B cell (primary cell): ENCODE results near the gene EFL1. TPM values are rescaled to one million over a fixed set of nuclear protein-coding genes. Genes with fewer than 3 reads are reported as not detected.

Source experiments
- ATAC-seq: fragments of 200-7000 bp; cut with Tn5 transposase; one replicate; pipeline ENCODE4 v1.10.0; 2021; ENCODE audit warnings: low read depth, mild to moderate bottlenecking, moderate number of reproducible peaks, moderate library complexity
- CTCF ChIA-PET: fragments of 350-600 bp; sonication (Branson Sonifier 250); formaldehyde crosslinking; loops from one replicate; lab custom pipeline; 2021; ENCODE audit warnings: antibody characterized with exemption, inconsistent platforms; lab: Charles Lee
- POLR2A ChIA-PET: fragments of 350-600 bp; sonication (Branson Sonifier 250); formaldehyde crosslinking; loops from one replicate; lab custom pipeline; 2021; ENCODE audit warnings: antibody characterized with exemption; lab: Charles Lee
- DNase-seq: peaks from one replicate; pipeline ENCODE4 v3.0.0; 2013
- H2AFZ ChIP-seq: 2 replicates; pipeline ENCODE4 v1.6.1; 2012; ENCODE audit warnings: mild to moderate bottlenecking, low read depth, low read length; ENCODE audit not compliant: insufficient read depth, poor library complexity, severe bottlenecking
- H3K27ac ChIP-seq, 2 donors: 1 replicate in 1 of 2; 2 replicates in 1 of 2; pipeline ENCODE4 v1.5.1; 2012 to 2013; ENCODE audit warnings: low read length in 2 of 2, mild to moderate bottlenecking in 2 of 2, moderate library complexity in 1 of 2
- H3K27me3 ChIP-seq, 4 experiments: fragments of 200-600 bp in 1 of 4; sonication (generic) in 1 of 4; replicated peaks in 1 of 4; 1 replicate in 2 of 4; 2 replicates in 2 of 4; pipeline versions ENCODE4 v1.6.1 to v1.7.0; 2013 to 2016; ENCODE audit warnings: low read length in 3 of 4, mild to moderate bottlenecking in 2 of 4, mixed read lengths in 1 of 4, moderate library complexity in 1 of 4; ENCODE audit not compliant: insufficient read depth in 4 of 4, control insufficient read depth in 3 of 4; ENCODE audit errors: control extremely low read depth in 1 of 4
- H3K36me3 ChIP-seq, 2 experiments: replicated peaks in 1 of 2; 1 replicate in 1 of 2; 2 replicates in 1 of 2; pipeline versions ENCODE4 v1.6.1 to v1.7.1; 2013; ENCODE audit warnings: low read length in 1 of 2; ENCODE audit not compliant: insufficient read depth in 2 of 2, control insufficient read depth in 1 of 2; ENCODE audit errors: control extremely low read depth in 1 of 2, extremely low read depth in 1 of 2
- H3K4me1 ChIP-seq, 2 donors: fragments of 200-600 bp in 1 of 2; sonication (generic) in 1 of 2; 1 replicate in 1 of 2; 2 replicates in 1 of 2; pipeline versions ENCODE4 v1.5.1 to v1.6.1; 2013 to 2017; ENCODE audit warnings: low read length in 2 of 2; ENCODE audit not compliant: control insufficient read depth in 2 of 2, insufficient read depth in 2 of 2
- H3K4me2 ChIP-seq: replicated peaks from 2 replicates; pipeline ENCODE3; 2012; ENCODE audit warnings: mild to moderate bottlenecking, low read depth, low read length; ENCODE audit not compliant: poor library complexity, severe bottlenecking
- H3K4me3 ChIP-seq, 5 experiments: fragments of 200-600 bp in 1 of 5; sonication (generic) in 1 of 5; 1 replicate in 3 of 5; 2 replicates in 2 of 5; pipeline versions ENCODE4 v1.5.1 to v1.7.0; 2011 to 2016; ENCODE audit warnings: low read length in 4 of 5, mild to moderate bottlenecking in 4 of 5, low read depth in 2 of 5, control low read depth in 1 of 5, moderate library complexity in 1 of 5; ENCODE audit not compliant: insufficient read depth in 1 of 5; ENCODE audit errors: control extremely low read depth in 1 of 5, extremely low read depth in 1 of 5
- H3K79me2 ChIP-seq: fragments of 200-600 bp; sonication (generic); one replicate; pipeline ENCODE4 v1.6.0; 2016; ENCODE audit warnings: low read length; ENCODE audit not compliant: control insufficient read depth, insufficient read depth
- H3K9ac ChIP-seq: fragments of 200-600 bp; sonication (generic); 2 replicates; pipeline ENCODE4 v1.6.1; 2017; ENCODE audit warnings: mild to moderate bottlenecking, low read length, moderate library complexity
- H3K9me3 ChIP-seq, 3 donors: one replicate each; pipeline versions ENCODE4 v1.6.1 to v1.7.1; 2013; ENCODE audit warnings: low read length in 2 of 3; ENCODE audit not compliant: control insufficient read depth in 2 of 3, insufficient read depth in 1 of 3; ENCODE audit errors: control extremely low read depth in 1 of 3
- H4K20me1 ChIP-seq: 2 replicates; pipeline ENCODE4 v1.6.0; 2012; ENCODE audit warnings: mild to moderate bottlenecking, low read length; ENCODE audit not compliant: insufficient read depth, control insufficient read depth, poor library complexity, severe bottlenecking
- H3K27ac Mint-ChIP-seq: one replicate; pipeline ENCODE4 v1.8.0; 2021; ENCODE audit warnings: mixed read lengths
- H3K27me3 Mint-ChIP-seq: one replicate; pipeline ENCODE4 v1.8.0; 2021; ENCODE audit warnings: mixed read lengths
- H3K4me1 Mint-ChIP-seq: one replicate; pipeline ENCODE4 v1.8.0; 2021; ENCODE audit warnings: mixed read lengths
- H3K4me3 Mint-ChIP-seq: one replicate; pipeline ENCODE4 v1.8.0; 2021; ENCODE audit warnings: mixed read lengths
- H3K9me3 Mint-ChIP-seq: one replicate; pipeline ENCODE4 v1.8.0; 2022; ENCODE audit warnings: mixed read lengths; ENCODE audit not compliant: insufficient read depth
- EZH2 ChIP-seq: IDR thresholded peaks from 2 replicates; pipeline ENCODE4 v1.6.1; 2012; ENCODE audit warnings: borderline replicate concordance, low read depth, mild to moderate bottlenecking, moderate library complexity, low read length; ENCODE audit not compliant: insufficient read depth, poor library complexity, severe bottlenecking
- WGBS: methylation state at CpG from one replicate; pipeline ENCODE4 v1.1.5; 2013; ENCODE audit warnings: missing lambda C conversion rate; ENCODE audit not compliant: insufficient coverage; 5-methylcytosine and 5-hydroxymethylcytosine counted together
- intact Hi-C: fragments of 100-400 bp; cut with micrococcal nuclease; formaldehyde crosslinking; loops from one replicate; pipeline ENCODE4 v1.10.0; 2022
- polyA plus RNA-seq: library from polyadenylated mRNA; depleted of rRNA; stranded (reverse); fragments of >200 nt; gene quantifications from 2 replicates; pipeline ENCODE4 v1.2.3, GENCODE V29; 2012
- total RNA-seq, 2 donors: library from RNA; stranded (reverse); fragments of 120-200 nt in 1 of 2; gene quantifications; 1 replicate in 1 of 2; 2 replicates in 1 of 2; pipeline versions ENCODE4 v1.2.3 to v1.2.4, GENCODE V29; 2013 to 2022
- TF ChIP-seq, protein P1 (sequence below): fragments of 200-600 bp; IDR thresholded peaks from one replicate; pipeline ENCODE4 v1.8.0; 2022; ENCODE audit warnings: antibody characterized with exemption, mild to moderate bottlenecking

The EFL1 gene
- total and polyA plus RNA-seq, 2 donors (not counting 1 experiment from before 2014, with no cell fraction given), result 8.2 to 25.8 TPM

DNA sequence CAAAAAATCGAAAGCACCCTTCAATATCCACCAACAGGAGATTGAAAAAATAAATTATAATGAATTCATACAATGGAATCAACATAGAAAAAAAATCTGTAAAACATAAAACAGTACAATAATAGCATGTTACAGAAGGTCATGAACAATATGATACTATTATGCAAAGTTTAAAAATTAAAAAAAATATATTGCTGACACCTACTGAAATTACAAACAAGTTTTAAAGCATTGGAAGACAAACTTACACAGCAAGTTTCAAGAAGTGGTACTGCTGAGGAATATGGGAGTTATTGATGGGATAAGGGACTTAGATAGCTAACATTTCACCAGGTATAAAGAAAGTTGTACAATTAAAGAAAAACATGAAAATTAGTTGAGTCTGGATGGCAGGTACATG is 89.4 kb downstream of the EFL1 start:
- Histone ChIP-seq H3K4me3 (no peak overlapping the region), H3K36me3 (peaks cover 0 to 3% of the 10 kb centered on the region in 2 experiments), H3K4me2 (no peak overlapping the region), H4K20me1 (peaks cover 16% of the 10 kb centered on the region), H3K9ac (no peak overlapping the region), H3K9me3 (no peaks in the 10 kb centered on the region), H3K4me1 (no peaks in the 10 kb centered on the region), H3K79me2 (no peaks in the 10 kb centered on the region), H2AFZ (no peak overlapping the region), H3K27me3 (no peaks in the 10 kb centered on the region), H3K27ac (no peak overlapping the region)
- CTCF ChIA-PET, result no interaction called here
- no CpG with 5 or more reads among the region's 1 CpG for WGBS
- ATAC-seq, result no peak
- no peak overlapping the region for H3K27ac Mint-ChIP-seq
- POLR2A ChIA-PET, result no interaction called here
- H3K4me3 Mint-ChIP-seq, result no peak overlapping the region
- no peaks in the 10 kb centered on the region for H3K9me3 Mint-ChIP-seq
- no peak for DNase-seq
- H3K4me1 Mint-ChIP-seq, result peaks cover 13% of the 10 kb centered on the region
- TF ChIP-seq, protein P1, sequence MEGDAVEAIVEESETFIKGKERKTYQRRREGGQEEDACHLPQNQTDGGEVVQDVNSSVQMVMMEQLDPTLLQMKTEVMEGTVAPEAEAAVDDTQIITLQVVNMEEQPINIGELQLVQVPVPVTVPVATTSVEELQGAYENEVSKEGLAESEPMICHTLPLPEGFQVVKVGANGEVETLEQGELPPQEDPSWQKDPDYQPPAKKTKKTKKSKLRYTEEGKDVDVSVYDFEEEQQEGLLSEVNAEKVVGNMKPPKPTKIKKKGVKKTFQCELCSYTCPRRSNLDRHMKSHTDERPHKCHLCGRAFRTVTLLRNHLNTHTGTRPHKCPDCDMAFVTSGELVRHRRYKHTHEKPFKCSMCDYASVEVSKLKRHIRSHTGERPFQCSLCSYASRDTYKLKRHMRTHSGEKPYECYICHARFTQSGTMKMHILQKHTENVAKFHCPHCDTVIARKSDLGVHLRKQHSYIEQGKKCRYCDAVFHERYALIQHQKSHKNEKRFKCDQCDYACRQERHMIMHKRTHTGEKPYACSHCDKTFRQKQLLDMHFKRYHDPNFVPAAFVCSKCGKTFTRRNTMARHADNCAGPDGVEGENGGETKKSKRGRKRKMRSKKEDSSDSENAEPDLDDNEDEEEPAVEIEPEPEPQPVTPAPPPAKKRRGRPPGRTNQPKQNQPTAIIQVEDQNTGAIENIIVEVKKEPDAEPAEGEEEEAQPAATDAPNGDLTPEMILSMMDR, result no peak
- no peak for TF ChIP-seq EZH2
- intact Hi-C loops, result no loop called here
- H3K27me3 Mint-ChIP-seq, result no peaks in the 10 kb centered on the region

DNA sequence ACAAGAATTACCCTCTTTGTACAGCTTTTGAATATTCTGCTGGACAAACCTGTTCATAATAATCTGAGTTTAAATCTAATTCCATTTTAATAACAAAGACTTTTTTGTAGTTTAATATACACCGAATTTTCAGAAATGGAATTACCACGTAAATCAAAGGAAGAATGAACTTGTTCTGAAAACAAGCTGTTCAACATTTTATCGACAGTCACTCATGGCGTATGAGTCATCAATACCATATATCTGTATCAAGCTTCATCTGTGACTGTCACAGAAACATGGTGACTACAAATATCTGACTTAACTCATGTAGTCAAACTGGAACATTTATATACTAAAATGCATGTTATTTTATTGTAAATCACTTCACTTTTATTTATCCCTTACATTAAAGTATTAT is 90.0 kb downstream of the EFL1 start:
- intact Hi-C loops, result no loop called here
- no peak for TF ChIP-seq EZH2
- TF ChIP-seq, protein P1, result no peak
- no peak overlapping the region for H3K4me2 ChIP-seq
- no peaks in the 10 kb centered on the region for H3K4me1 ChIP-seq
- no peaks in the 10 kb centered on the region for H3K9me3 ChIP-seq
- DNase-seq (no peak), ATAC-seq (no peak)
- no peak overlapping the region for H3K4me3 Mint-ChIP-seq
- peaks cover 0 to 3% of the 10 kb centered on the region in 2 experiments for H3K36me3 ChIP-seq
- no peaks in the 10 kb centered on the region for H3K9me3 Mint-ChIP-seq
- no peaks in the 10 kb centered on the region for H3K79me2 ChIP-seq
- H2AFZ ChIP-seq, result no peak overlapping the region
- peaks cover 7% of the 10 kb centered on the region for H3K4me1 Mint-ChIP-seq
- no peak overlapping the region for H3K9ac ChIP-seq
- H3K27me3 Mint-ChIP-seq, result no peaks in the 10 kb centered on the region
- no peak overlapping the region for H3K27ac ChIP-seq
- H4K20me1 ChIP-seq, result peaks cover 10% of the 10 kb centered on the region
- ChIA-PET POLR2A (no interaction called here), CTCF (no interaction called here)
- 100% methylated on average over 1 of the region's 4 CpGs for WGBS
- H3K27ac Mint-ChIP-seq, result no peak overlapping the region
- H3K4me3 ChIP-seq, result no peak overlapping the region
- H3K27me3 ChIP-seq, result no peaks in the 10 kb centered on the region
